Brain microvascular endothelial cell (primary cell): ENCODE measurements around the gene LANCL1.
"Not testable (repeated sequence)": the region's sequence is repeated elsewhere in the genome, so short reads cannot be mapped to it uniquely, and the experiment has no call there.

Experiments used
- DNase-seq: peaks from one replicate; pipeline ENCODE4 v3.0.0-alpha.2; 2020
- H3K27ac ChIP-seq: fragments of 250-450 bp; sonication (Bioruptor Pico); 2 replicates; pipeline ENCODE4 v1.5.1; 2020; ENCODE audit warnings: mild to moderate bottlenecking, moderate library complexity
- H3K27me3 ChIP-seq: fragments of 250-450 bp; sonication (Bioruptor Pico); replicated peaks from 2 replicates; pipeline ENCODE4 v1.5.1; 2020; ENCODE audit warnings: mild to moderate bottlenecking
- H3K36me3 ChIP-seq: fragments of 250-450 bp; sonication (Bioruptor Pico); replicated peaks from 2 replicates; pipeline ENCODE4 v1.5.1; 2020; ENCODE audit warnings: mild to moderate bottlenecking
- H3K4me3 ChIP-seq: 2 replicates; pipeline ENCODE4 v1.5.1; 2011; ENCODE audit warnings: low read depth, mild to moderate bottlenecking, control low read depth, low read length, moderate library complexity
- CTCF ChIP-seq: IDR thresholded peaks from 2 replicates; pipeline ENCODE4 v1.5.1; 2011; ENCODE audit warnings: low read depth, mild to moderate bottlenecking, moderate library complexity, low read length, control low read depth, inconsistent platforms; ENCODE audit errors: missing control alignments
- in situ Hi-C: cut with HindIII; loops from 2 replicates; pipeline ENCODE4 v1.10.0; 2017; ENCODE audit warnings: low sequenced_read_pairs, low pct_ligation_motif_present

Gene LANCL1

GRCh38 chr2:210432633-210433032, 43.9 kb downstream of the LANCL1 start:
- no peak overlapping the region for H3K27ac ChIP-seq
- in situ Hi-C loops, result no loop called here
- no peak for TF ChIP-seq CTCF
- peaks cover 5% of the 10 kb centered on the region for H3K36me3 ChIP-seq
- H3K4me3 ChIP-seq, result no peak overlapping the region
- no peak for DNase-seq
- H3K27me3 ChIP-seq, result no peaks in the 10 kb centered on the region

- Histone ChIP-seq H3K27me3 (no peaks in the 10 kb centered on the region), H3K4me3 (no peak overlapping the region), H3K27ac (no peak overlapping the region), H3K36me3 (no peaks in the 10 kb centered on the region)
- in situ Hi-C loops, result no loop called here
- TF ChIP-seq CTCF, result no peak
- no peak for DNase-seq
Observed at GRCh38 chr2:210429403-210430137, 47.0 kb downstream of the LANCL1 start.

GRCh38 chr2:210428393-210429179, 48.0 kb downstream of the LANCL1 start:
- TF ChIP-seq CTCF, result no peak
- H3K36me3 ChIP-seq, result no peaks in the 10 kb centered on the region
- H3K27me3 ChIP-seq, result no peaks in the 10 kb centered on the region
- in situ Hi-C loops, result no loop called here
- H3K4me3 ChIP-seq, result no peak overlapping the region
- DNase-seq, result no peak
- H3K27ac ChIP-seq, result no peak overlapping the region

GRCh38 chr2:210427309-210427708, 49.2 kb downstream of the LANCL1 start:
- in situ Hi-C loops, H3K27me3 ChIP-seq, H3K4me3 ChIP-seq, DNase-seq, H3K27ac ChIP-seq, H3K36me3 ChIP-seq: not testable (repeated sequence)

GRCh38 chr2:210422366-210422765, 54.2 kb downstream of the LANCL1 start:
- in situ Hi-C loops, result no loop called here
- TF ChIP-seq CTCF, result no peak

GRCh38 chr2:210421916-210422315, 54.6 kb downstream of the LANCL1 start:
- Histone ChIP-seq H3K36me3 (no peaks in the 10 kb centered on the region), H3K27me3 (no peaks in the 10 kb centered on the region), H3K4me3 (no peak overlapping the region), H3K27ac (no peak overlapping the region)
- in situ Hi-C loops, result no loop called here
- DNase-seq, result peak; percentile 93
- no peak for TF ChIP-seq CTCF

More at GRCh38 chr2:210422366-210422765, 54.2 kb downstream of the LANCL1 start:
- no peaks in the 10 kb centered on the region for H3K36me3 ChIP-seq
- no peak overlapping the region for H3K4me3 ChIP-seq
- no peak overlapping the region for H3K27ac ChIP-seq
- no peak for DNase-seq
- H3K27me3 ChIP-seq, result no peaks in the 10 kb centered on the region
